ENCODE results near the gene FOXL1. TPM values are rescaled to one million over a fixed set of nuclear protein-coding genes. Genes with fewer than 3 reads are reported as not detected.

The FOXL1 gene
- polyA plus RNA-seq, 1 experiment: 4.9 TPM

- POLR2A ChIA-PET: no interaction called here
- Histone ChIP-seq H3K36me3 (ENCODE audit: control insufficient read depth, insufficient read depth, low read length) (no peaks in the 10 kb centered on the region), H3K4me3 (ENCODE audit: low read depth, low read length) (no peak overlapping the region), H3K27me3 (ENCODE audit: control insufficient read depth, insufficient read depth, low read length) (no peaks in the 10 kb centered on the region)
- no peak for DNase-seq (ENCODE audit: low read depth)
- CTCF ChIA-PET: interaction anchor here (2.3 kb wide), 1 partner anchor 20 kb away, joined by 4 read pairs; no protein-coding TSS in a partner anchor
- no peak for TF ChIP-seq CTCF (IDR thresholded peaks at IDR 0.05; ENCODE audit: insufficient read depth, low read depth, low read length)
These were observed 50.3 kb downstream of the FOXL1 start for GRCh38 chr16:86628614-86629013.

GRCh38 chr16:86630471-86630870 lies 52.1 kb downstream of the FOXL1 start:
- POLR2A ChIA-PET: no interaction called here
- H3K4me3 ChIP-seq (ENCODE audit: low read depth, low read length): no peak overlapping the region
- no peaks in the 10 kb centered on the region for H3K27me3 ChIP-seq (ENCODE audit: control insufficient read depth, insufficient read depth, low read length)
- TF ChIP-seq CTCF (IDR thresholded peaks at IDR 0.05; ENCODE audit: insufficient read depth, low read depth, low read length): no peak
- CTCF ChIA-PET: interaction anchor here (1.0 to 2.4 kb wide), 2 partner anchors 55 to 432 kb away, joined by 4 to 5 read pairs; no protein-coding TSS in a partner anchor
- H3K36me3 ChIP-seq (ENCODE audit: control insufficient read depth, insufficient read depth, low read length): no peaks in the 10 kb centered on the region
- DNase-seq (ENCODE audit: low read depth): no peak

GRCh38 chr16:86631444-86631843 lies 53.1 kb downstream of the FOXL1 start:
- TF ChIP-seq CTCF (IDR thresholded peaks at IDR 0.05; ENCODE audit: insufficient read depth, low read depth, low read length): no peak
- CTCF ChIA-PET: interaction anchor here (2.4 kb wide), 1 partner anchor 431 kb away, joined by 5 read pairs; no protein-coding TSS in a partner anchor
- DNase-seq (ENCODE audit: low read depth): peak; percentile 24
- H3K27me3 ChIP-seq (ENCODE audit: control insufficient read depth, insufficient read depth, low read length): no peaks in the 10 kb centered on the region
- no peaks in the 10 kb centered on the region for H3K36me3 ChIP-seq (ENCODE audit: control insufficient read depth, insufficient read depth, low read length)
- no peak overlapping the region for H3K4me3 ChIP-seq (ENCODE audit: low read depth, low read length)
- POLR2A ChIA-PET: no interaction called here

Other genes with a start within 250 kb of the FOXL1 start
- gene FOXF1, start 68.0 kb upstream of the FOXL1 start, polyA plus RNA-seq (2011; rRNA removed): 6.0 and 7.7 TPM in 2 replicates
- gene MTHFSD, start 23.3 kb upstream of the FOXL1 start, polyA plus RNA-seq (2011; rRNA removed): 16.0 and 17.2 TPM in 2 replicates
- gene FOXC2, start 11.7 kb upstream of the FOXL1 start, polyA plus RNA-seq (2011; rRNA removed): 0.39 and 0.63 TPM in 2 replicates

Data from BJ (cell line).